Adrenal gland (tissue), 5 donors: Measurements from ENCODE around the gene PLIN5.

ENCODE experiments used
- CTCF ChIP-seq, 6 experiments: fragments of 450-650 bp in 4 of 6; fragments of 200-600 bp in 2 of 6; sonication (generic) in 1 of 6; IDR thresholded peaks; 1 replicate in 5 of 6; 2 replicates in 1 of 6; pipeline versions ENCODE4 v1.5.1 to v1.8.0; 2016 to 2021; ENCODE audit warnings: antibody characterized with exemption in 6 of 6, mild to moderate bottlenecking in 2 of 6, moderate library complexity in 1 of 6
- POLR2A ChIP-seq, 2 donors: fragments of 450-650 bp; IDR thresholded peaks; one replicate each; pipeline ENCODE4 v1.6.1; 2017; ENCODE audit warnings: antibody characterized with exemption in 2 of 2, mild to moderate bottlenecking in 2 of 2, moderate library complexity in 1 of 2
- donor health status: DM: no; HTN: no; CAD: no.

DNA sequence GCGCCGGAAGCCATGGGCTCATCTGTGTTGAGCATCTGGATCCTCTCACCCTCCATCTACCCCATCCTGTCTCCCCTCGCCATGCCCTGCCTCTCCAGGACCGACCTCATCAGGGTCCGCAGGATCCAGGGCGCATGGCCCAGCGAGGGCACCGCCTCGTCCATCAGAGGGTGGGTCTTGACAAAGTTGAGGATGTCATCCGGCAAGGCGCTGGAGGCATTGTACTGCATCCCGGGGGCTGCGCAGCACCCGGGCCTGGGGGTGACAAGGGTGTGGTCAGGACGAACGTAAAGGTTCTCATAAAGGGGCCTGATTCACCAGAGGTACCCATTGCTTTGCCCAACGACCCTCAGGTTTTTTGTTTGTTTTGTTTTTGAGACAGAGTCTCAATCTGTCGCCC lies 15.0 kb upstream of the PLIN5 start:
- TF ChIP-seq POLR2A (IDR thresholded peaks at IDR 0.05) (no peak), CTCF (IDR thresholded peaks at IDR 0.05) (no peak)
